GM19328 (cell line): ENCODE measurements around the gene KLHL26.

Experiments used
- ATAC-seq: cut with Tn5 transposase; IDR thresholded peaks from one replicate; pipeline ENCODE4 v1.9.1; 2021; ENCODE audit warnings: mild to moderate bottlenecking, moderate library complexity; ENCODE audit not compliant: unreplicated experiment

The KLHL26 gene

GRCh38 chr19:18683109-18683957, 46.5 kb downstream of the KLHL26 start, which contains the start of gene CRTC1:
TSS of gene CRTC1 (plus strand) at chr19:18683680. CDS start at chr19:18683703, 23 bp downstream.
- peak; percentile 66 for ATAC-seq

- ATAC-seq: peak; percentile 7
These were observed 47.3 kb downstream of the KLHL26 start for GRCh38 chr19:18683958-18684641.

- no peak for ATAC-seq
These were observed 47.8 kb downstream of the KLHL26 start for GRCh38 chr19:18684642-18684993.

- ATAC-seq: no peak
These were observed 48.9 kb downstream of the KLHL26 start for GRCh38 chr19:18685597-18686190.

GRCh38 chr19:18687740-18688465, 51.1 kb downstream of the KLHL26 start:
- no peak for ATAC-seq

DNA sequence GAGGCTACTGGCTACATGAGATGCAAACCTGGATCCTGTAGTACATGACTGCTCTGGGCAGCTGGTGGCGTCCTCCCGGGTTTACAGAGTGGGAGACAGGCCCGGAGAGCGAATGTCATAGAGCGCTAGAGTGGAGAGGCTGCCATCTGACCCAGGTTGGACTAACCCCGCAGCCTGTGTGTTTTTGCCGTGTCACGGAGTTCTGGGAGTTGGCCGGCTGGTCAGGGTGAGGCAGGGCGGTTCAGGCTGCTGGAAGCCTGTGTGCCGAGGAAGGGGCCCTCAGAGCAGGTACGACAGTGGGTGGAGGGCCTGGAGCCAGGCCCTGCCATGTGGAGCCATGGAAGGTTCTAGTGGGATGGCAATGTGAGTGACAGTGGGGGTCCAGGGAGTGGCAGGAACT, 59.2 kb downstream of the KLHL26 start:
- no peak for ATAC-seq

DNA sequence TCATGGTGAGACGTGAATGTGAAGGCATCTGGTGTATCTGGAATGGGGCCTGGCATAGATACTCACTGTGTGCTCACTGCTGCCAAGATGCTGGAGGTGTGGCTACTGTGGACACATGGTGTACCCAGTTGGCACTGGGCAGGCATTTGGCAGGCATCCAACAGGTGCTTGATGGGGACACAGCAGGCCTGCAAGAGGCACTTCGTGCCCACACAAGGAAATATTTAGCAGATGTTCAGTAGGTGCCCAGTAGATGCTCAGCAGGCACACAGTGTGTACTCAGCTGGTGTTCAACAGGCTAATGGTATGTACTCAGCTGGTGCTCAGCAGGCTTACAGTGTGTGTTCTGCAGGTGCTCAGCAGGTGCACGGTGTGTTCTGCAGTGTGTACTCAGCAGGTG, 60.9 kb downstream of the KLHL26 start:
- no peak for ATAC-seq

GRCh38 chr19:18698321-18699167, 61.7 kb downstream of the KLHL26 start:
- ATAC-seq: no peak

- no peak for ATAC-seq
These were observed 62.7 kb downstream of the KLHL26 start for GRCh38 chr19:18699403-18700054.

GRCh38 chr19:18700501-18701249, 63.8 kb downstream of the KLHL26 start:
- no peak for ATAC-seq

GRCh38 chr19:18701250-18701608, 64.4 kb downstream of the KLHL26 start:
- ATAC-seq: no peak

DNA sequence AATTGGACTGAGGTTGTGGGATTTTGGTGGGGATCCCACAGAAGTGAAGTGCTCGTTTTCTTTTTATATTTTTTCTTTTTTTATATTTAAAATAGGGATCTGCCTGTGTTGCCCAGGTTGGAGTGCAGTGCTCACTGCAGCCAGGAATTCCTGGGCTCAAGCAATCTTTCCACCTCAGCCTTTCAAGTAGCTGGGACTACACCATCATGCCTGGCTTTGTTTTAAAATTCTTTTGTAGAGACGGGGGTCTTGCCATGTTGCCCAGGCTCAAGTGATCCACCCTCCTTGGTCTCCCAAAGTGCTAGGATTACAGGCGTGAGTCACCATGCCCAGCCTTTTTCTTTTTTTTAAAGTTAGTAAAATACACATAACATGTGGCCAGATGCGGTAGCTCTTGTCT, 67.2 kb downstream of the KLHL26 start:
- no peak for ATAC-seq

GRCh38 chr19:18704971-18705370, 68.1 kb downstream of the KLHL26 start:
- no peak for ATAC-seq

DNA sequence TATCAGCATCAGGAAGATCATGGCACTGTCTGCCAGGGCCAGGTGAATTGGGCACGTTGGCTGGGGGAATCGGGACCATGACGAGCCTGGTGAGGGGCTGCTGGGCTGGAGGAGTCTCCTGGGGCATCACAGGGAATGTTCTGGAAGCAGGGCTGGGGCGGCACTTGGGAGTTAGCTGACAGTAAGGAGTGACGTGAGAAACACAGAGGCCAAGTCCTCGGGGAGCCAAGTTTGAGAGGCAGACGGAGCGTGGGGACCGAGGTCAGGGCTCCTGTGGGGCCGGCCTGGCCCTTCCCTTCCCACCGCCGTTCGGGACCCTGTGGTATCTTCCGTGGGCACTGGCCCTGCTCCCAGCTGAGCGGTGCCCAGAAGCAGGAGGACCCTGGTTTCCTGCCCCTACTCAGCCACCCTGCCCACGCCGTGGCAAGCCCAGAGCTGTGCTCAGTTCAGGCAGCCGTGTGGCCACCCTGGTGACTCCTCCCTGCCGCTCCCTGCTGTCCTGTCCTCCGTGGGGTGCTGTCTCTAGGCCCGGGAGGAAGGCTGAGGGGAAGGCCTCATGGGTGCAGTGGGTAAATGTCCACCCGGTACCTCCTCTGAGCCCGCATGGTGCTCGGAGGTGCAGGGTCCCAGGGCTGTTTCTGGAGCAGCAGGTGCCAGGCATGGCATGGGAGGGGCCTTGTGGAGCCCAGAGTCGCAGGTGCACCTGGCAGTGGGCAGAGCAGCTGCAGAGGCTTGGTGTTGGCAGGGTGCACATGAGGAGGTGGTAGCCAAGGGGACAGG, 71.8 kb downstream of the KLHL26 start:
- no peak for ATAC-seq

- no peak for ATAC-seq
These were observed 72.7 kb downstream of the KLHL26 start for GRCh38 chr19:18709546-18709945.

DNA sequence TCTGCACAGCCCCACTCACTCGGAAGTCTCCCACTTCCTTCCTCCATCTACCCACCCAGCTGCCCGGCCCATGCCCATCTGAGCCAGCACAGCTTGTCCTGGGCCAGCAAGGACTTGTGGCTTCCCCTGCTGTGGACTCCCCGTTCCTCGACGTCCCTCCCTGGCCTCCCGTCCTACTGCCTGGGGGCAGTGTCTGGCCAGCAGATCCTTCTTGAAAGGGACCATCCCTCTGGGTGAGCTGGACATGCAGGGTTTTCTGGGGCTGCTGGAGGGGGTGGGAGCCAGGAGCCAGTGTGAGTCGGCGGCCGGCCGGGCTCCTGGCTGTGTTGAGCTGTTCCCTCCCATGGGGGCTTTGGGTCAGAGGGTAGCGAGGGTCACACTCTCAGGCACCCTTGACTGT, 73.4 kb downstream of the KLHL26 start:
- no peak for ATAC-seq

DNA sequence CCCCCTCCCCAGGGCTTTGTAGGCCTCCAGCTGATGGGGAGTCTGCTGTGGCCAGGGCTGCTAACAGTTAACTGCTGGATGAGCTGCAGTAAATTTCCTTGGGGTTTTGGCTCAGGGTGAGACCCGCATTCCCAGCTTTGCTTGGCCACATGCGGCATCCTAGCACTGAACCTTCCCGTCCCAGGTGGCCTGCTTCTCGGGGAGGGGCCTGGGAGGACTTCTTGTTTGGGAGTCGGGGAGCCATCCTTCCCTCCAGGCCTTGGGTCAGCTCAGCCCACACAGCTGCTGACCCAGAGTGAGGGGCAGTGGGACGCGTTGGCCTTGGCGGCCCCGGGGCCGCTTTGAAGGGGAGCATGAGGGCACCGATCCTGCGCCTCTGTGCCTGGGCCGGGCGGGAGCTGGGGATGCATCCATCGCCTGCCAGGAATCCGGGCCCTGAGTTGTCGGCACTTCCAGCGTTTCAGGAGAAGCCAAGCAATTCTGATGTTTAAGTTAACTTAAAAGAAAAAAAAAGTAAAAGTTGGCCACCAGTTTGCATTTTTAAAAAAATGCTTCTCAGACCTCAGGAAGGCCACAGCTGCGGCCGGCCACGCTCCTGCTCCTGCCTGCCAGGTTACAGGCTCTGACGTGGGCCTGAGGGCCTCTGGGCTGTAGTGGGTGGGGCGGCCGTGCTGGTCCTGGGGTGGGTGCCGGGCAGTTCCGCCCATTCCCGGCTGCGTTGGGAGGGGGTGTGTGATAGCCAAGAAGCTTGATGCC, 74.3 kb downstream of the KLHL26 start:
- ATAC-seq: no peak

GRCh38 chr19:18711893-18712292, 75.1 kb downstream of the KLHL26 start:
- no peak for ATAC-seq
